GM23338 (cell line): Measurements from ENCODE around the gene DPH6. TPM values are rescaled to one million over a fixed set of nuclear protein-coding genes. Genes with fewer than 3 reads are reported as not detected.
A peak's percentile ranks its signal among the peaks of the same experiment; 100 is the strongest.

Source experiments
- ATAC-seq: fragments of 200-7000 bp; cut with Tn5 transposase; 3 replicates; pipeline ENCODE4 v1.9.1; 2020
- DNase-seq: peaks from one replicate; pipeline ENCODE4 v3.0.0-alpha.2; 2015; ENCODE audit warnings: low spot score
- H2AFZ ChIP-seq: fragments of 200-600 bp; sonication (generic); 2 replicates; pipeline ENCODE4 v1.8.0; 2016; ENCODE audit warnings: antibody characterized with exemption, mild to moderate bottlenecking, moderate library complexity
- H3F3A ChIP-seq: fragments of 200-600 bp; sonication (generic); replicated peaks from 2 replicates; pipeline ENCODE4 v1.8.0; 2017; ENCODE audit warnings: antibody characterized with exemption, mixed run types, low read depth
- H3K27ac ChIP-seq: fragments of 200-600 bp; sonication (generic); 2 replicates; pipeline ENCODE4 v1.6.1; 2016; ENCODE audit warnings: low read depth
- H3K27me3 ChIP-seq: fragments of 200-600 bp; sonication (generic); 2 replicates; pipeline ENCODE4 v1.8.0; 2016; ENCODE audit warnings: mild to moderate bottlenecking, mixed run types, moderate library complexity; ENCODE audit not compliant: insufficient read depth
- H3K36me3 ChIP-seq: fragments of 200-600 bp; sonication (generic); 2 replicates; pipeline ENCODE4 v1.8.0; 2016; ENCODE audit warnings: mild to moderate bottlenecking; ENCODE audit not compliant: insufficient read depth
- H3K4me1 ChIP-seq: fragments of 200-600 bp; sonication (generic); 2 replicates; pipeline ENCODE4 v1.8.0; 2016; ENCODE audit warnings: mild to moderate bottlenecking, moderate library complexity; ENCODE audit not compliant: insufficient read depth
- H3K4me2 ChIP-seq: fragments of 200-600 bp; sonication (generic); 2 replicates; pipeline ENCODE4 v1.7.1; 2017; ENCODE audit warnings: mixed run types
- H3K4me3 ChIP-seq: fragments of 200-600 bp; sonication (generic); 2 replicates; pipeline ENCODE4 v1.6.1; 2016; ENCODE audit warnings: mixed run types
- H3K79me2 ChIP-seq: fragments of 200-600 bp; sonication (generic); replicated peaks from 2 replicates; pipeline ENCODE4 v1.8.0; 2017; ENCODE audit warnings: mild to moderate bottlenecking; ENCODE audit not compliant: insufficient read depth
- H3K9me2 ChIP-seq: fragments of 200-600 bp; sonication (generic); 2 replicates; pipeline ENCODE4 v1.8.0; 2017; ENCODE audit not compliant: insufficient read depth
- H4K20me1 ChIP-seq: fragments of 200-600 bp; sonication (generic); replicated peaks from 2 replicates; pipeline ENCODE4 v1.8.0; 2017; ENCODE audit warnings: mild to moderate bottlenecking; ENCODE audit not compliant: insufficient read depth
- H3K27ac Mint-ChIP-seq: 2 replicates; pipeline ENCODE4 v1.8.0; 2020; ENCODE audit warnings: inconsistent platforms, mild to moderate bottlenecking, moderate library complexity, mixed read lengths
- H3K27me3 Mint-ChIP-seq: 3 replicates; pipeline ENCODE4 v1.8.0; 2022; ENCODE audit warnings: low read depth, mild to moderate bottlenecking, moderate library complexity, mixed read lengths, inconsistent platforms; ENCODE audit not compliant: insufficient read depth, poor library complexity
- H3K36me3 Mint-ChIP-seq: 3 replicates; pipeline ENCODE4 v1.8.0; 2021; ENCODE audit warnings: low read depth, mild to moderate bottlenecking, inconsistent platforms, moderate library complexity, mixed read lengths
- H3K4me1 Mint-ChIP-seq: 3 replicates; pipeline ENCODE4 v1.8.0; 2020; ENCODE audit warnings: mild to moderate bottlenecking, inconsistent platforms, mixed read lengths
- H3K4me3 Mint-ChIP-seq: 3 replicates; pipeline ENCODE4 v1.8.0; 2021; ENCODE audit warnings: moderate library complexity, mild to moderate bottlenecking, inconsistent platforms, mixed read lengths
- H3K9me3 Mint-ChIP-seq: 3 replicates; pipeline ENCODE4 v1.8.0; 2020; ENCODE audit warnings: moderate library complexity, mild to moderate bottlenecking, inconsistent platforms, mixed read lengths
- CREB1 ChIP-seq: fragments of 250-450 bp; sonication (Bioruptor Pico); IDR thresholded peaks from 2 replicates; pipeline ENCODE4 v1.5.0; 2020; ENCODE audit warnings: low read depth, mild to moderate bottlenecking, moderate library complexity
- EZH2 ChIP-seq: fragments of 200-600 bp; sonication (generic); IDR thresholded peaks from one replicate; pipeline ENCODE4 v1.8.0; 2017; ENCODE audit warnings: antibody characterized with exemption, mild to moderate bottlenecking, low read depth; ENCODE audit not compliant: unreplicated experiment
- EZH2phosphoT487 ChIP-seq: fragments of 200-600 bp; sonication (generic); IDR thresholded peaks from one replicate; pipeline ENCODE4 v1.8.1; 2018; ENCODE audit warnings: antibody characterized with exemption; ENCODE audit not compliant: unreplicated experiment
- JUNB ChIP-seq: IDR thresholded peaks from one replicate; pipeline ENCODE4 v1.6.1; 2016; ENCODE audit warnings: antibody characterized with exemption; ENCODE audit not compliant: unreplicated experiment
- NANOG ChIP-seq: IDR thresholded peaks from 2 replicates; pipeline ENCODE4 v1.6.1; 2016; ENCODE audit warnings: antibody characterized with exemption, borderline replicate concordance
- POLR2AphosphoS5 ChIP-seq: IDR thresholded peaks from 2 replicates; pipeline ENCODE4 v1.6.1; 2016; ENCODE audit warnings: antibody characterized with exemption, low read depth
- STAT1 ChIP-seq: IDR thresholded peaks from one replicate; pipeline ENCODE4 v1.6.1; 2016; ENCODE audit warnings: antibody characterized with exemption; ENCODE audit not compliant: unreplicated experiment
- ZNF114 ChIP-seq: fragments of 250-450 bp; sonication (Bioruptor Pico); IDR thresholded peaks from 2 replicates; pipeline ENCODE4 v1.5.0; 2020; ENCODE audit warnings: mild to moderate bottlenecking, moderate library complexity
- ZNF331 ChIP-seq: fragments of 250-450 bp; sonication (Bioruptor Pico); IDR thresholded peaks from 2 replicates; pipeline ENCODE4 v1.5.0; 2020; ENCODE audit warnings: low read depth, mild to moderate bottlenecking, moderate library complexity
- polyA plus RNA-seq: library from polyadenylated mRNA; unstranded; fragments of >200 nt; fragmentation: Nextera tagmentation; extraction: Ambion mirVana; gene quantifications from 2 replicates; pipeline ENCODE4 v1.2.1, GENCODE V29; 2016
- total RNA-seq: library from RNA; depleted of rRNA; stranded (reverse); fragments of >200 nt; shearing (Covaris generic); gene quantifications from 2 replicates; pipeline ENCODE4 v1.2.3, GENCODE V29; 2014
- TF ChIP-seq, protein P1 (sequence below): IDR thresholded peaks from 2 replicates; pipeline ENCODE4 v1.6.1; 2016; ENCODE audit warnings: antibody characterized with exemption
- TF ChIP-seq, protein P2 (sequence below), 2 experiments: fragments of 200-600 bp in 1 of 2; sonication (generic) in 1 of 2; conservative IDR thresholded peaks; 2 replicates each; pipeline versions ENCODE4 v1.5.1 to v1.6.1; 2016 to 2017; ENCODE audit warnings: antibody characterized with exemption in 2 of 2, low read depth in 2 of 2, mild to moderate bottlenecking in 2 of 2, moderate library complexity in 1 of 2
- TF ChIP-seq, protein P3 (sequence below): IDR thresholded peaks from one replicate; pipeline ENCODE4 v1.6.1; 2018; ENCODE audit warnings: antibody characterized with exemption; ENCODE audit not compliant: unreplicated experiment

DPH6 gene
- total and polyA plus RNA-seq, 2 experiments from 2014 or later: 37.9 to 46.9 TPM

DNA sequence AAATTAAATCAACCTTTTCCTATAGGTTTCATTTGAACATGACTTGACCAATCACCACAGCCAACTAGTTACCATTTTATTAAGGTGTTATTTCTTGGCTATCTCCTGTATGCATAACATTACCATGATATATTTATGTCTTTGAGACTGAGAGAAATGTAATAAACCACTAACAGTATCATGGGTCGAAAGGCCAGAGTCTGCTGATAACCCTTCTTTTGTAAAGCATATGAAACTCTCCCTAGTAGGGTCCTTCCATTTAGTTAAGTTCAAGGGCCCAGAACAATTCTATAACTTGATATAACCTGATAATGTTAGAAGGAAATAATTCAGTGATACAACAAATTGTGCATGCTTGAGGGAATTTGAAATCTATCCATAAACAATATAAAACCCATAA, 14.3 kb upstream of the DPH6 start (continued):
- TF ChIP-seq JUNB (no peak), EZH2 (no peak), POLR2AphosphoS5 (no peak), STAT1 (no peak), EZH2phosphoT487 (no peak)
- TF ChIP-seq, protein P1, sequence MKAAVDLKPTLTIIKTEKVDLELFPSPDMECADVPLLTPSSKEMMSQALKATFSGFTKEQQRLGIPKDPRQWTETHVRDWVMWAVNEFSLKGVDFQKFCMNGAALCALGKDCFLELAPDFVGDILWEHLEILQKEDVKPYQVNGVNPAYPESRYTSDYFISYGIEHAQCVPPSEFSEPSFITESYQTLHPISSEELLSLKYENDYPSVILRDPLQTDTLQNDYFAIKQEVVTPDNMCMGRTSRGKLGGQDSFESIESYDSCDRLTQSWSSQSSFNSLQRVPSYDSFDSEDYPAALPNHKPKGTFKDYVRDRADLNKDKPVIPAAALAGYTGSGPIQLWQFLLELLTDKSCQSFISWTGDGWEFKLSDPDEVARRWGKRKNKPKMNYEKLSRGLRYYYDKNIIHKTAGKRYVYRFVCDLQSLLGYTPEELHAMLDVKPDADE: no peak
- TF ChIP-seq, protein P2, sequence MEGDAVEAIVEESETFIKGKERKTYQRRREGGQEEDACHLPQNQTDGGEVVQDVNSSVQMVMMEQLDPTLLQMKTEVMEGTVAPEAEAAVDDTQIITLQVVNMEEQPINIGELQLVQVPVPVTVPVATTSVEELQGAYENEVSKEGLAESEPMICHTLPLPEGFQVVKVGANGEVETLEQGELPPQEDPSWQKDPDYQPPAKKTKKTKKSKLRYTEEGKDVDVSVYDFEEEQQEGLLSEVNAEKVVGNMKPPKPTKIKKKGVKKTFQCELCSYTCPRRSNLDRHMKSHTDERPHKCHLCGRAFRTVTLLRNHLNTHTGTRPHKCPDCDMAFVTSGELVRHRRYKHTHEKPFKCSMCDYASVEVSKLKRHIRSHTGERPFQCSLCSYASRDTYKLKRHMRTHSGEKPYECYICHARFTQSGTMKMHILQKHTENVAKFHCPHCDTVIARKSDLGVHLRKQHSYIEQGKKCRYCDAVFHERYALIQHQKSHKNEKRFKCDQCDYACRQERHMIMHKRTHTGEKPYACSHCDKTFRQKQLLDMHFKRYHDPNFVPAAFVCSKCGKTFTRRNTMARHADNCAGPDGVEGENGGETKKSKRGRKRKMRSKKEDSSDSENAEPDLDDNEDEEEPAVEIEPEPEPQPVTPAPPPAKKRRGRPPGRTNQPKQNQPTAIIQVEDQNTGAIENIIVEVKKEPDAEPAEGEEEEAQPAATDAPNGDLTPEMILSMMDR (conservative IDR thresholded peaks at IDR 0.05; ENCODE audit: low read depth in 2 of 2): no peak

DNA sequence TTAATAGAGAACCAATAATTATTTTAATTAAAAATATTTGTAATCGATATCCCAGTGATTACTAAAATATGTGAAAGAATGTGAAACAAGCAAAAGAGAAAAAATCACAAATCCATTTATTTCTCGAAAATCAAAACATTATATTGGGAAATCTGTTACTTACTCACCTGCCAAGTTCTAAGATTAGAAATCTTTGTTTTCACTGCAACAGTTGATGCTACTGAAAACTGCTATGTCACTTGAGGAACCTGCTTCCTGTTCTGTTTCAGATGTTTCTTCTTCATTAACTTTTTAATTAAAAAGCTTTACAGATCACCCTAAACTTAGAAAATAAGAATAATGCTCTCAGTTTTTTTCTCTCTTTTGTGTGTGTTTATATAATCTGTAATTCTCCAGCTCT, 13.7 kb upstream of the DPH6 start:
- no peaks in the 10 kb centered on the region for H3K36me3 Mint-ChIP-seq
- H3K4me1 Mint-ChIP-seq: peaks cover 2% of the 10 kb centered on the region; the same call in 2 of the 3 replicates
- no peaks in the 10 kb centered on the region for H3K79me2 ChIP-seq
- H3K4me1 ChIP-seq: no peaks in the 10 kb centered on the region
- no peaks in the 10 kb centered on the region for H3K27me3 ChIP-seq
- H3K9me3 Mint-ChIP-seq: no peaks in the 10 kb centered on the region
- no peaks in the 10 kb centered on the region for H3K36me3 ChIP-seq
- no peak for DNase-seq
- no peak for ATAC-seq
- no peaks in the 10 kb centered on the region for H4K20me1 ChIP-seq
- no peaks in the 10 kb centered on the region for H3K9me2 ChIP-seq
- no peaks in the 10 kb centered on the region for H3F3A ChIP-seq
- H3K4me3 ChIP-seq: no peak overlapping the region
- no peaks in the 10 kb centered on the region for H3K27me3 Mint-ChIP-seq
- H3K27ac Mint-ChIP-seq: peak overlapping the region; percentile 91; the same call in 1 of the 2 replicates
- H3K4me2 ChIP-seq: no peak overlapping the region
- H3K27ac ChIP-seq: no peak overlapping the region
- H2AFZ ChIP-seq: no peak overlapping the region
- H3K4me3 Mint-ChIP-seq: no peak overlapping the region
- no peak for TF ChIP-seq NANOG
- TF ChIP-seq EZH2: no peak
- TF ChIP-seq, protein P2 (conservative IDR thresholded peaks at IDR 0.05; ENCODE audit: low read depth in 2 of 2): no peak
- TF ChIP-seq ZNF114: no peak
- no peak for TF ChIP-seq CREB1 (CRISPR knock-in tag)
- TF ChIP-seq, protein P1: no peak
- no peak for TF ChIP-seq JUNB
- TF ChIP-seq POLR2AphosphoS5: no peak
- TF ChIP-seq EZH2phosphoT487: no peak
- TF ChIP-seq ZNF331 (CRISPR knock-in tag): no peak
- TF ChIP-seq STAT1: no peak
- TF ChIP-seq, protein P3, sequence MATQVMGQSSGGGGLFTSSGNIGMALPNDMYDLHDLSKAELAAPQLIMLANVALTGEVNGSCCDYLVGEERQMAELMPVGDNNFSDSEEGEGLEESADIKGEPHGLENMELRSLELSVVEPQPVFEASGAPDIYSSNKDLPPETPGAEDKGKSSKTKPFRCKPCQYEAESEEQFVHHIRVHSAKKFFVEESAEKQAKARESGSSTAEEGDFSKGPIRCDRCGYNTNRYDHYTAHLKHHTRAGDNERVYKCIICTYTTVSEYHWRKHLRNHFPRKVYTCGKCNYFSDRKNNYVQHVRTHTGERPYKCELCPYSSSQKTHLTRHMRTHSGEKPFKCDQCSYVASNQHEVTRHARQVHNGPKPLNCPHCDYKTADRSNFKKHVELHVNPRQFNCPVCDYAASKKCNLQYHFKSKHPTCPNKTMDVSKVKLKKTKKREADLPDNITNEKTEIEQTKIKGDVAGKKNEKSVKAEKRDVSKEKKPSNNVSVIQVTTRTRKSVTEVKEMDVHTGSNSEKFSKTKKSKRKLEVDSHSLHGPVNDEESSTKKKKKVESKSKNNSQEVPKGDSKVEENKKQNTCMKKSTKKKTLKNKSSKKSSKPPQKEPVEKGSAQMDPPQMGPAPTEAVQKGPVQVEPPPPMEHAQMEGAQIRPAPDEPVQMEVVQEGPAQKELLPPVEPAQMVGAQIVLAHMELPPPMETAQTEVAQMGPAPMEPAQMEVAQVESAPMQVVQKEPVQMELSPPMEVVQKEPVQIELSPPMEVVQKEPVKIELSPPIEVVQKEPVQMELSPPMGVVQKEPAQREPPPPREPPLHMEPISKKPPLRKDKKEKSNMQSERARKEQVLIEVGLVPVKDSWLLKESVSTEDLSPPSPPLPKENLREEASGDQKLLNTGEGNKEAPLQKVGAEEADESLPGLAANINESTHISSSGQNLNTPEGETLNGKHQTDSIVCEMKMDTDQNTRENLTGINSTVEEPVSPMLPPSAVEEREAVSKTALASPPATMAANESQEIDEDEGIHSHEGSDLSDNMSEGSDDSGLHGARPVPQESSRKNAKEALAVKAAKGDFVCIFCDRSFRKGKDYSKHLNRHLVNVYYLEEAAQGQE: no peak
